ENCODE measurements around the gene TDRD10. TPM values are rescaled to one million over a fixed set of nuclear protein-coding genes. Genes with fewer than 3 reads are reported as not detected.

Gene TDRD10
- total RNA-seq, 1 donor from 2014 or later = not detected

DNA sequence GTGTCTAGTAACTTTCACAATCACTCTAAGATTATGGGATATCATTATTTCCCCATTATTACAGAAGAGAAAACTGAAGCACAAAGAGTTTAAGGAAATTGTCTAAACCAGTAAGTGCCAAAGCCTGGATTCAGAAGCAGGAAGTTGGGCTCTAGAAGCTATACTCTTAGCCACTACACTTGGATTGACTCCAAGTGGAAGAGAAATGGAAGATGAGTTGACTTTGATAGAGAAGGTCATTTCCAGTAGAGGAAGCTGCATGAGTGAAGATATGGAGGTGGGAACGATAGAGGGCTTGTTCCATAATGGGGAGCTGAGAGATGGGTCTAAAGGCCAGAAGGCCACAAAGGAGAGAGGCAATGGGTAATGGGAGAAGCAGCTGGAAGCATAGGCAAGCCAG lies 11.7 kb upstream of the TDRD10 start:
- Histone ChIP-seq H3K4me3 (ENCODE audit: low read depth, low read length) (no peak overlapping the region), H3K27me3 (ENCODE audit: control insufficient read depth, insufficient read depth, low read length) (peaks cover 16% of the 10 kb centered on the region), H3K36me3 (ENCODE audit: control insufficient read depth, insufficient read depth, low read length) (no peaks in the 10 kb centered on the region)
- TF ChIP-seq CTCF (IDR thresholded peaks at IDR 0.05; ENCODE audit: insufficient read depth, low read length, poor library complexity, severe bottlenecking) = no peak
- DNase-seq (ENCODE audit: low read depth) = no peak

DNA sequence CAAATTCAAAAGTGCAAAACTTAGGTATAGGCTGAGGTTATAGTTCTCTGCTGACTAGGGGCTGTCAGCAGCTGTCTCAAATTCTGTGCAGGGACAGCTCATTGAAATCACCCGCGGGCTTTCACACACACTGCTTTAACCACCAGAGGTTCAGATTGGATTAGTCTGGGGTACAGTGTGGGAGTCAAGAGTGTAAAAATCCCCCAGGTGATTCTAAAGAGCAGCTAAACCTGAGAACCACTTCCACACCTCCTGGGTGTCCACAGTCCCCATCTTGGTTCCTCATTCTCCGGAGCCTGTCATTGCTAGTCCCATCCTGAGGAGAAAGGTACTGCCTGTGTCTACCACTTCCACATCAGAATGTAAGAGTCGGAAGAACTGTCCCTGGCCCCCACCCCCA lies 9.9 kb upstream of the TDRD10 start:
- Histone ChIP-seq H3K27me3 (ENCODE audit: control insufficient read depth, insufficient read depth, low read length) (peaks cover 16% of the 10 kb centered on the region), H3K36me3 (ENCODE audit: control insufficient read depth, insufficient read depth, low read length) (no peaks in the 10 kb centered on the region), H3K4me3 (ENCODE audit: low read depth, low read length) (no peak overlapping the region)
- no peak for TF ChIP-seq CTCF (IDR thresholded peaks at IDR 0.05; ENCODE audit: insufficient read depth, low read length, poor library complexity, severe bottlenecking)
- DNase-seq (ENCODE audit: low read depth) = no peak

- Histone ChIP-seq H3K27me3 (ENCODE audit: control insufficient read depth, insufficient read depth, low read length) (peaks cover 16% of the 10 kb centered on the region), H3K4me3 (ENCODE audit: low read depth, low read length) (no peak overlapping the region), H3K36me3 (ENCODE audit: control insufficient read depth, insufficient read depth, low read length) (no peaks in the 10 kb centered on the region)
- DNase-seq (ENCODE audit: low read depth) = no peak
- TF ChIP-seq CTCF (IDR thresholded peaks at IDR 0.05; ENCODE audit: insufficient read depth, low read length, poor library complexity, severe bottlenecking) = no peak
Observed at GRCh38 chr1:154493276-154493675, 8.7 kb upstream of the TDRD10 start.

- H3K36me3 ChIP-seq (ENCODE audit: control insufficient read depth, insufficient read depth, low read length) = no peaks in the 10 kb centered on the region
- no peak for DNase-seq (ENCODE audit: low read depth)
- no peak for TF ChIP-seq CTCF (IDR thresholded peaks at IDR 0.05; ENCODE audit: insufficient read depth, low read length, poor library complexity, severe bottlenecking)
- no peak overlapping the region for H3K4me3 ChIP-seq (ENCODE audit: low read depth, low read length)
- H3K27me3 ChIP-seq (ENCODE audit: control insufficient read depth, insufficient read depth, low read length) = peaks cover 14% of the 10 kb centered on the region
Observed at GRCh38 chr1:154495496-154496273, 6.3 kb upstream of the TDRD10 start.

DNA sequence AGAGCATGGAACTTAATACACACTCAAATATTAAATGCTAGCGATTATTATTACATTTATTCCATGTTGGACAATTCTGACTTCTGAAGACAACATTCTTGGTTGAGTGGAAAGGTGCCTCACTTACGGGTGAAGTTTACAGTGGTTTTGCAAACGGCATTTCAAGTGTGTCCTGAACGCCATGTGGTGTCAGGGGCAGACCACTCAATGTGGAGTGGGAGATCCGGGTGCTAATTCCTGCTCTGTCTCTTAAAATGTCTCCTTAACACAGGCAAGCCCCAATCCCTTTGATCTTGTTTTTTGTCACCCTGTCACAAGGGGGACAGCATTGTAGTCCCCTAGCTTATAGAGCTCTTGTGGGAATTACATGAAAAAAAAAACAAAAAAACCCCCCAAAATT lies 5.6 kb upstream of the TDRD10 start:
- H3K36me3 ChIP-seq (ENCODE audit: control insufficient read depth, insufficient read depth, low read length) = no peaks in the 10 kb centered on the region
- TF ChIP-seq CTCF (IDR thresholded peaks at IDR 0.05; ENCODE audit: insufficient read depth, low read length, poor library complexity, severe bottlenecking) = no peak
- DNase-seq (ENCODE audit: low read depth) = no peak
- H3K4me3 ChIP-seq (ENCODE audit: low read depth, low read length) = no peak overlapping the region
- peaks cover 18% of the 10 kb centered on the region for H3K27me3 ChIP-seq (ENCODE audit: control insufficient read depth, insufficient read depth, low read length)

Data from kidney epithelial cell (primary cell).